Measurements from ENCODE around the gene CFAP298. TPM values are rescaled to one million over a fixed set of nuclear protein-coding genes. Genes with fewer than 3 reads are reported as not detected.

Gene CFAP298
- total RNA-seq, 2 donors from 2014 or later, result 16.1 to 22.2 TPM

- H3K27ac ChIP-seq, result no peak overlapping the region
- TF ChIP-seq, protein P1, sequence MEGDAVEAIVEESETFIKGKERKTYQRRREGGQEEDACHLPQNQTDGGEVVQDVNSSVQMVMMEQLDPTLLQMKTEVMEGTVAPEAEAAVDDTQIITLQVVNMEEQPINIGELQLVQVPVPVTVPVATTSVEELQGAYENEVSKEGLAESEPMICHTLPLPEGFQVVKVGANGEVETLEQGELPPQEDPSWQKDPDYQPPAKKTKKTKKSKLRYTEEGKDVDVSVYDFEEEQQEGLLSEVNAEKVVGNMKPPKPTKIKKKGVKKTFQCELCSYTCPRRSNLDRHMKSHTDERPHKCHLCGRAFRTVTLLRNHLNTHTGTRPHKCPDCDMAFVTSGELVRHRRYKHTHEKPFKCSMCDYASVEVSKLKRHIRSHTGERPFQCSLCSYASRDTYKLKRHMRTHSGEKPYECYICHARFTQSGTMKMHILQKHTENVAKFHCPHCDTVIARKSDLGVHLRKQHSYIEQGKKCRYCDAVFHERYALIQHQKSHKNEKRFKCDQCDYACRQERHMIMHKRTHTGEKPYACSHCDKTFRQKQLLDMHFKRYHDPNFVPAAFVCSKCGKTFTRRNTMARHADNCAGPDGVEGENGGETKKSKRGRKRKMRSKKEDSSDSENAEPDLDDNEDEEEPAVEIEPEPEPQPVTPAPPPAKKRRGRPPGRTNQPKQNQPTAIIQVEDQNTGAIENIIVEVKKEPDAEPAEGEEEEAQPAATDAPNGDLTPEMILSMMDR (IDR thresholded peaks at IDR 0.05), result no peak
- no peaks in the 10 kb centered on the region for H3K9me3 ChIP-seq
- H3K4me1 ChIP-seq, result no peaks in the 10 kb centered on the region
- no peak for DNase-seq (ENCODE audit: low spot score)
- H3K4me3 ChIP-seq, result no peak overlapping the region
- H3K36me3 ChIP-seq, result peaks cover 68% of the 10 kb centered on the region
- H3K27me3 ChIP-seq, result no peaks in the 10 kb centered on the region
Observed at GRCh38 chr21:32603131-32603530, 9.0 kb downstream of the CFAP298 start.

- Histone ChIP-seq H3K9me3 (no peaks in the 10 kb centered on the region), H3K27ac (no peak overlapping the region), H3K4me1 (no peaks in the 10 kb centered on the region), H3K36me3 (peaks cover 58% of the 10 kb centered on the region), H3K27me3 (no peaks in the 10 kb centered on the region), H3K4me3 (no peak overlapping the region)
- no peak for DNase-seq (ENCODE audit: low spot score)
- TF ChIP-seq, protein P1 (IDR thresholded peaks at IDR 0.05), result no peak
Observed at GRCh38 chr21:32602099-32602498, 10.1 kb downstream of the CFAP298 start.

DNA sequence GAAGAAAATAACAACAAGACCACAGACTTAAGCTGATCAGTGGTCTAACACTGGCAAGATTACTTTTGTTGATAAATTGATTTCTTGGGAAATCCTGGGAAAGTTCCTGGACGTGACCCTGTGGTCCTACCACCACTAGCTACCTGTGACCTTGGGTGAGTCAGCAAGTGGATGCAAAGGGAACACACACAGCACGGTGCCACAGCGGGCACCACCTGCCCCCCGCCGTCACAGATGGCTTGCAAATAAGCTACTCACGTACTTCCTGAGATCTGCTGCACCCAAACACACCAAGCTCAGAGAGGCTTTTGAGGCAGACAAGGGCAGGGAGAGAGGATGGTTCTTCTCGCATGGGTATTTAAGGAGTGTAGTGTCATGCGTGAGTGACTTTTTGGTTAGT lies 12.7 kb downstream of the CFAP298 start:
- Histone ChIP-seq H3K36me3 (peaks cover 34% of the 10 kb centered on the region), H3K4me1 (no peaks in the 10 kb centered on the region), H3K27me3 (no peaks in the 10 kb centered on the region), H3K4me3 (no peak overlapping the region), H3K9me3 (no peaks in the 10 kb centered on the region), H3K27ac (no peak overlapping the region)
- DNase-seq (ENCODE audit: low spot score), result no peak
- TF ChIP-seq, protein P1 (IDR thresholded peaks at IDR 0.05), result no peak

GRCh38 chr21:32599091-32599490 lies 13.1 kb downstream of the CFAP298 start:
- Histone ChIP-seq H3K27ac (no peak overlapping the region), H3K4me3 (no peak overlapping the region), H3K27me3 (no peaks in the 10 kb centered on the region), H3K36me3 (peaks cover 29% of the 10 kb centered on the region), H3K4me1 (no peaks in the 10 kb centered on the region), H3K9me3 (no peaks in the 10 kb centered on the region)
- TF ChIP-seq, protein P1 (IDR thresholded peaks at IDR 0.05), result no peak
- no peak for DNase-seq (ENCODE audit: low spot score)

DNA sequence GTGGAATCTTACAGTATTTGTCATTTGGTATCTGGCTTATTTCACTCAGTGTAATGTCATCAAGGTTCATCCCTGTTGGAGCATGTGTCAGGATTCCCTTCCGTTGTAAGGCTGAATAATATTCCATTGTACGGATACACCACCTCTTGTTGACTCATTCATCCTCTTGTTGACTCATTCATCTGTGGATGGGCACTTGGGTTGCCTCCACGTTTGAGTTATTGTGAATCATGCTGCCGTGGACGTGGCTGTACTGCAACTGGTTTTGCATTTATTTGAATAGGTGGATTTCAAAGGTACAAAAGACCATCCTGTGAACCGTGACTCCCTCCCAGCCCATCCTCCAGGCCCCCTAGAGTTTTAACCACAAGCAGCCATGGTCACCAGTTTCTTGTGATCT lies 15.0 kb downstream of the CFAP298 start:
- H3K4me1 ChIP-seq, result no peaks in the 10 kb centered on the region
- TF ChIP-seq, protein P1 (IDR thresholded peaks at IDR 0.05), result no peak
- H3K27me3 ChIP-seq, result no peaks in the 10 kb centered on the region
- H3K4me3 ChIP-seq, result no peak overlapping the region
- peaks cover 10% of the 10 kb centered on the region for H3K36me3 ChIP-seq
- H3K27ac ChIP-seq, result no peak overlapping the region
- no peaks in the 10 kb centered on the region for H3K9me3 ChIP-seq
- no peak for DNase-seq (ENCODE audit: low spot score)

GRCh38 chr21:32595431-32595830 lies 16.7 kb downstream of the CFAP298 start:
- Histone ChIP-seq H3K4me3 (no peak overlapping the region), H3K27ac (no peak overlapping the region)
- no peak for DNase-seq (ENCODE audit: low spot score)

More at GRCh38 chr21:32595431-32595830, 16.7 kb downstream of the CFAP298 start:
- TF ChIP-seq, protein P1 (IDR thresholded peaks at IDR 0.05), result no peak
- peaks cover 5% of the 10 kb centered on the region for H3K36me3 ChIP-seq
- H3K4me1 ChIP-seq, result no peaks in the 10 kb centered on the region
- no peaks in the 10 kb centered on the region for H3K27me3 ChIP-seq
- H3K9me3 ChIP-seq, result no peaks in the 10 kb centered on the region

All from right atrium auricular region (tissue), 2 donors.